ENCODE data around the gene ANKLE1. TPM values are rescaled to one million over a fixed set of nuclear protein-coding genes. Genes with fewer than 3 reads are reported as not detected.
A peak's percentile ranks its signal among the peaks of the same experiment; 100 is the strongest.

The ANKLE1 gene
- total and polyA plus RNA-seq, 4 experiments from 2014 or later, result 0.41 to 5.1 (median 1.8) TPM

- POLR2A ChIA-PET (ENCODE audit: partially characterized antibody), result interaction anchor here (0.5 to 4.1 kb wide), 4 partner anchors 10 to 62 kb away, joined by 3 to 53 read pairs (median 28); partner anchors contain the start of genes OCEL1 and USE1
- Mint-ChIP-seq H3K27ac (peak overlapping the region in 5 of 7 donors; percentile 22 to 70 (median 35)), H3K9me3 (peaks cover 0 to 2% (median 0%) of the 10 kb centered on the region in 8 donors), H3K36me3 (peaks cover 0 to 5% of the 10 kb centered on the region in 2 donors), H3K4me1 (peaks cover 2 to 28% (median 6%) of the 10 kb centered on the region in 4 donors), H3K27me3 (no peaks in the 10 kb centered on the region), H3K4me3 (peak overlapping the region in 4 of 8 donors; percentile 33 to 54 (median 46))
- Histone ChIP-seq H3K4me1 (ENCODE audit: insufficient read depth, low read length) (peaks cover 20% of the 10 kb centered on the region), H3K27ac (ENCODE audit: low read depth, low read length) (no peak overlapping the region), H3K27me3 (ENCODE audit: insufficient read depth, low read length) (no peaks in the 10 kb centered on the region), H3K4me3 (ENCODE audit: low read length in 2 of 2) (no peak overlapping the region), H3K36me3 (ENCODE audit: insufficient read depth, low read length) (no peaks in the 10 kb centered on the region), H3K9me3 (ENCODE audit: control insufficient read depth in 1 of 2, low read length in 2 of 2) (no peaks in the 10 kb centered on the region)
- no peak for DNase-seq
- CTCF ChIA-PET (ENCODE audit: partially characterized antibody), result interaction anchor here (0.8 to 3.0 kb wide), 6 partner anchors 11 to 169 kb away, joined by 3 to 20 read pairs (median 8); partner anchors contain the start of genes ANKLE1 and OCEL1
- intact Hi-C loops (cut with micrococcal nuclease), result no loop called here
These were observed 44.7 kb upstream of the ANKLE1 start for GRCh38 chr19:17236811-17237543.

- intact Hi-C loops (cut with micrococcal nuclease), result no loop called here
- Mint-ChIP-seq H3K27me3 (no peaks in the 10 kb centered on the region), H3K27ac (peak overlapping the region in 1 of 7 donors; percentile 70), H3K9me3 (peaks cover 0 to 2% (median 0%) of the 10 kb centered on the region in 8 donors), H3K4me3 (peak overlapping the region in 3 of 8 donors; percentile 21 to 49 (median 39)), H3K36me3 (no peaks in the 10 kb centered on the region), H3K4me1 (peaks cover 2 to 20% (median 7%) of the 10 kb centered on the region in 4 donors)
- Histone ChIP-seq H3K4me1 (ENCODE audit: insufficient read depth, low read length) (peaks cover 20% of the 10 kb centered on the region), H3K36me3 (ENCODE audit: insufficient read depth, low read length) (no peaks in the 10 kb centered on the region), H3K4me3 (ENCODE audit: low read length in 2 of 2) (no peak overlapping the region), H3K27me3 (ENCODE audit: insufficient read depth, low read length) (no peaks in the 10 kb centered on the region), H3K27ac (ENCODE audit: low read depth, low read length) (no peak overlapping the region), H3K9me3 (ENCODE audit: control insufficient read depth in 1 of 2, low read length in 2 of 2) (no peaks in the 10 kb centered on the region)
- ChIA-PET POLR2A (ENCODE audit: partially characterized antibody) (interaction anchor here (3.9 to 4.1 kb wide), 2 partner anchors 11 to 23 kb away, joined by 51 to 53 read pairs; partner anchors contain the start of genes OCEL1 and USE1), CTCF (ENCODE audit: partially characterized antibody) (interaction anchor here (0.8 to 1.4 kb wide), 4 partner anchors 12 to 112 kb away, joined by 3 read pairs; partner anchors contain the start of gene ANKLE1)
- no peak for DNase-seq
These were observed 43.7 kb upstream of the ANKLE1 start for GRCh38 chr19:17237747-17238706.

GRCh38 chr19:17240062-17240752 is 41.5 kb upstream of the ANKLE1 start:
- no peaks in the 10 kb centered on the region for H3K36me3 Mint-ChIP-seq
- H3K9me3 Mint-ChIP-seq, result peaks cover 0 to 2% (median 0%) of the 10 kb centered on the region in 8 donors
- POLR2A ChIA-PET (ENCODE audit: partially characterized antibody), result interaction anchor here (0.8 to 1.6 kb wide), 3 partner anchors 14 to 27 kb away, joined by 3 to 6 read pairs (median 3); partner anchors contain the start of genes OCEL1 and USE1
- intact Hi-C loops (cut with micrococcal nuclease), result no loop called here
- H3K4me3 Mint-ChIP-seq, result no peak overlapping the region
- Histone ChIP-seq H3K27me3 (ENCODE audit: insufficient read depth, low read length) (no peaks in the 10 kb centered on the region), H3K4me3 (ENCODE audit: low read length in 2 of 2) (no peak overlapping the region), H3K9me3 (ENCODE audit: control insufficient read depth in 1 of 2, low read length in 2 of 2) (no peaks in the 10 kb centered on the region), H3K36me3 (ENCODE audit: insufficient read depth, low read length) (no peaks in the 10 kb centered on the region), H3K27ac (ENCODE audit: low read depth, low read length) (no peak overlapping the region), H3K4me1 (ENCODE audit: insufficient read depth, low read length) (peaks cover 8% of the 10 kb centered on the region)
- peaks cover 0 to 2% (median 0%) of the 10 kb centered on the region in 4 donors for H3K4me1 Mint-ChIP-seq
- H3K27ac Mint-ChIP-seq, result peak overlapping the region in 1 of 7 donors; percentile 21
- DNase-seq, result no peak
- H3K27me3 Mint-ChIP-seq, result no peaks in the 10 kb centered on the region
- CTCF ChIA-PET (ENCODE audit: partially characterized antibody), result no interaction called here

DNA sequence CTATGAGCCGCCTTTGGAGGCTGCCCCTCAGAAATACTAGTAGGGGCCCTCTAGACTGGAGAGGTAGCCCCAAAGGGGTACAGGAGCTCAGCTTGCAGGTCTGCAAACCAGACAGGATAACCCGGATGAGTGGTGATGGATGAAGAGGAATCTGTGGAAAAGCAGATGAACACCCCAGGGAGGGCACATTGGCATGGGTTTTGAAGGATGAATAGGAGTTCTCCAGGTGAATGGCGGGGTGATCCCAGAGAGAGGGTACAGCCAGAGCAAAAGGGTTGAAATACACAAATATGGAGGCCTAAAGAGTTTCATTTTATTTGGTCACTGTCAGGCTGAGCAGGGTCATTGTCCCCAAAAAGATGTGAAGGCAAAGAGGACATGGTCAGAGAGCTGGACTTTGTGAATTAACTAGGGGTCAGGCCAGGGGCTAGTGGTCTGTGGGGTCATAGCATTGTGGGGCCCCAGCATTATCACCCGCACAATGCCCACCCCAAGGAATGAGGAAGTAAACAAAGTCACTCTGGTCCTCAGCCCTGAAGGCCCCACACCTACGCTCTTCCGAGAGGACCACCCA is 40.8 kb upstream of the ANKLE1 start:
- POLR2A ChIA-PET (ENCODE audit: partially characterized antibody), result interaction anchor here (0.9 to 1.6 kb wide), 3 partner anchors 15 to 26 kb away, joined by 3 to 8 read pairs (median 6); partner anchors contain the start of genes OCEL1 and USE1
- Mint-ChIP-seq H3K9me3 (peaks cover 0 to 2% (median 0%) of the 10 kb centered on the region in 8 donors), H3K4me1 (peaks cover 0 to 2% (median 0%) of the 10 kb centered on the region in 4 donors), H3K27me3 (no peaks in the 10 kb centered on the region), H3K36me3 (no peaks in the 10 kb centered on the region), H3K4me3 (no peak overlapping the region), H3K27ac (peak overlapping the region in 5 of 7 donors; percentile 6 to 78 (median 42))
- Histone ChIP-seq H3K27me3 (ENCODE audit: insufficient read depth, low read length) (no peaks in the 10 kb centered on the region), H3K4me1 (ENCODE audit: insufficient read depth, low read length) (peaks cover 5% of the 10 kb centered on the region), H3K4me3 (ENCODE audit: low read length in 2 of 2) (no peak overlapping the region), H3K27ac (ENCODE audit: low read depth, low read length) (no peak overlapping the region), H3K36me3 (ENCODE audit: insufficient read depth, low read length) (no peaks in the 10 kb centered on the region), H3K9me3 (ENCODE audit: control insufficient read depth in 1 of 2, low read length in 2 of 2) (no peaks in the 10 kb centered on the region)
- intact Hi-C loops (cut with micrococcal nuclease), result no loop called here
- CTCF ChIA-PET (ENCODE audit: partially characterized antibody), result interaction anchor here (1.2 kb wide), 1 partner anchor 19 kb away, joined by 3 read pairs; no protein-coding TSS in a partner anchor
- no peak for DNase-seq

- POLR2A ChIA-PET (ENCODE audit: partially characterized antibody), result interaction anchor here (0.6 to 1.9 kb wide), 4 partner anchors 8 to 28 kb away, joined by 3 to 9 read pairs (median 4); partner anchors contain the start of genes BABAM1, OCEL1 and USE1
- Histone ChIP-seq H3K27ac (ENCODE audit: low read depth, low read length) (no peak overlapping the region), H3K4me1 (ENCODE audit: insufficient read depth, low read length) (peaks cover 11% of the 10 kb centered on the region), H3K4me3 (ENCODE audit: low read length in 2 of 2) (no peak overlapping the region), H3K27me3 (ENCODE audit: insufficient read depth, low read length) (no peaks in the 10 kb centered on the region), H3K36me3 (ENCODE audit: insufficient read depth, low read length) (no peaks in the 10 kb centered on the region), H3K9me3 (ENCODE audit: control insufficient read depth in 1 of 2, low read length in 2 of 2) (no peaks in the 10 kb centered on the region)
- Mint-ChIP-seq H3K4me1 (peaks cover 0 to 4% (median 3%) of the 10 kb centered on the region in 4 donors), H3K36me3 (no peaks in the 10 kb centered on the region), H3K27ac (peak overlapping the region in 2 of 7 donors; percentile 63 to 79), H3K9me3 (peaks cover 0 to 2% (median 0%) of the 10 kb centered on the region in 8 donors), H3K4me3 (peak overlapping the region in 3 of 8 donors; percentile 8 to 51 (median 24)), H3K27me3 (no peaks in the 10 kb centered on the region)
- DNase-seq, result no peak
- CTCF ChIA-PET (ENCODE audit: partially characterized antibody), result interaction anchor here (0.5 to 1.0 kb wide), 2 partner anchors 19 to 174 kb away, joined by 3 to 4 read pairs; no protein-coding TSS in a partner anchor
- intact Hi-C loops (cut with micrococcal nuclease), result no loop called here
These were observed 39.1 kb upstream of the ANKLE1 start for GRCh38 chr19:17242431-17243208.
